Subcutaneous adipose tissue (tissue), 4 donors: ENCODE data around the gene NDUFB8. TPM values are rescaled to one million over a fixed set of nuclear protein-coding genes. Genes with fewer than 3 reads are reported as not detected.

Experiments used
- total RNA-seq, 4 donors: library from RNA; depleted of rRNA; stranded (reverse); fragments of >200 nt; gene quantifications; one replicate each; pipeline ENCODE4 v1.1.0, GENCODE V29; 2016
- TF ChIP-seq, protein P1 (sequence below): fragments of 450-650 bp; IDR thresholded peaks from one replicate; pipeline ENCODE4 v1.5.1; 2016; ENCODE audit warnings: low read depth, mild to moderate bottlenecking, control low read depth, antibody characterized with exemption, moderate library complexity

NDUFB8 gene
- total RNA-seq, 4 donors from 2014 or later, result 84.9 to 176 (median 135) TPM

DNA sequence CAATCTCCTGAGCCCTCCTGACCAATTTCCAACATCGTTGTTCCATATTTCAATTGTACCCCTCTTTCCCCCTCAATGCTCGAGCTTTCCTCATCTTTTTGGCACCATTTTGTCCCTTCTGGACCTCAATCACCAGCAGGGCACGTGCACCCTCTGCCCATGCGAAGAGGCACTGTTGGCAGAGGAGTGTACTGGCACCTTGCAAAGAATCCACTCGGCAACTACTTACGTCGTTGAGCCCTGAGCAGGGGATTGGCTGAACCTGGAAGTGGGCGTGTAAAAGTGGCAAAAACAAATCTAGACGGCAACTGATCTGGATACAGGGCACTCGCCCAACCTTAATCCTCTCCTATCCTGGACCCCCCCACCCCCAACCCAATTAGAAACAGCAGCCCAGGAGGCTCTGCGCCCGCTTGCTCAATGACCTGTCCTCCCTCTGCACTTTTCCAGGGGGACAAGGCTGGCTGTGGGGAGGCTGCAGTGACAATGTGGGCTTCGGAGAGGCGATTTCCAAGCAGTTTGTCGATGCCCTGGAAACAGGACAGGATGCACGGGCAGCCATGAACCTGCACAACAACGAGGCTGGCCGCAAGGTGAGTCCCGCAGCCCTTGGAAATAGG is 48.1 kb downstream of the NDUFB8 start:
- TF ChIP-seq, protein P1, sequence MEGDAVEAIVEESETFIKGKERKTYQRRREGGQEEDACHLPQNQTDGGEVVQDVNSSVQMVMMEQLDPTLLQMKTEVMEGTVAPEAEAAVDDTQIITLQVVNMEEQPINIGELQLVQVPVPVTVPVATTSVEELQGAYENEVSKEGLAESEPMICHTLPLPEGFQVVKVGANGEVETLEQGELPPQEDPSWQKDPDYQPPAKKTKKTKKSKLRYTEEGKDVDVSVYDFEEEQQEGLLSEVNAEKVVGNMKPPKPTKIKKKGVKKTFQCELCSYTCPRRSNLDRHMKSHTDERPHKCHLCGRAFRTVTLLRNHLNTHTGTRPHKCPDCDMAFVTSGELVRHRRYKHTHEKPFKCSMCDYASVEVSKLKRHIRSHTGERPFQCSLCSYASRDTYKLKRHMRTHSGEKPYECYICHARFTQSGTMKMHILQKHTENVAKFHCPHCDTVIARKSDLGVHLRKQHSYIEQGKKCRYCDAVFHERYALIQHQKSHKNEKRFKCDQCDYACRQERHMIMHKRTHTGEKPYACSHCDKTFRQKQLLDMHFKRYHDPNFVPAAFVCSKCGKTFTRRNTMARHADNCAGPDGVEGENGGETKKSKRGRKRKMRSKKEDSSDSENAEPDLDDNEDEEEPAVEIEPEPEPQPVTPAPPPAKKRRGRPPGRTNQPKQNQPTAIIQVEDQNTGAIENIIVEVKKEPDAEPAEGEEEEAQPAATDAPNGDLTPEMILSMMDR, result no peak

DNA sequence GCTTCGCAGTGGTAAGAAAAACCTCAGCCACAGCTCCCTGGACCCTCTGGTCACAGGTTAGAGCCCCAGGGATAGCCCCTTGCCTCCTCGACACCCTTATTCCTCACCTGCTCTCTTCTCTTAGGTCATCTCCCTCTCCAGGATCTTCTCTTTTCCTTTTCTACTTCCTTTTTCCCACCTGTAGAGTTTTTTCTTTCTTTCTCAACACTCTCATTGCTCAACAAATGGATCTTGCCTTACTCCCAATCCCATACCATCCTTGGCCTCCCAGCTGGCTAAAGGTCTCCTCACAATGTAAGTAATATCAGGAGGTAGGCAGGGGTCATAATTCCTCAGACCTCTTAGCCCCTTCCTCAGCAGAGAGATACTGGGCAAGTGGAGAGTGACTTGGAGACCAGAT is 49.7 kb downstream of the NDUFB8 start:
- TF ChIP-seq, protein P1, result no peak

GRCh38 chr10:100479037-100479436 is 50.6 kb downstream of the NDUFB8 start:
- TF ChIP-seq, protein P1, result no peak

DNA sequence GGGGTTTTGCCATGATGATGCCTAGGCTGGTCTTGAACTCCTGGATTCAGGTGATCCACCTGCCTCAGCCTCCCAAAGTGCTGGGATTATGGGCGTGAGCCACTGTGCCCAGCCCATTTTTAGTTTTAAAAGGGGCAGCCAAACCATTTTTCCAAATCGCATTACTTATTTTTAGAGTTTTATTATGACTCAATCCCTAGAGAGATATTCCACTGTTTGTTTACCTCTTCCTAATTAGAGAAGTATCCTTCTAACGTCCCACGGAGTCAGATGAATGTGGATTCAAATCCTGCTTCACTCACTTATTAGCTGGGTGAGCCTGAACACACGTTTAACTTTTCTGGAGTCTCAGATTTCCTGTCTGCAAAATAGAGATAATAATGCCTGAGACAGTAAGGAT is 51.7 kb downstream of the NDUFB8 start:
- TF ChIP-seq, protein P1, result no peak

Other genes starting within 250 kb of the NDUFB8 start
- gene BLOC1S2, start 243.2 kb downstream of the NDUFB8 start, total RNA-seq, result 10 to 100 TPM; 11.3 to 52.9 (median 38.6) TPM
- gene PKD2L1, start 199.6 kb downstream of the NDUFB8 start, total RNA-seq, result 1 to 10 TPM in 1 of 4 donors, not detected in 3; 1.2 TPM
- gene SCD, start 182.6 kb downstream of the NDUFB8 start, total RNA-seq, result 1,000 to 10,000 TPM in 2 of 4 donors, 100 to 1,000 TPM in 2; 226 to 2,147 (median 965) TPM
- not detected for gene WNT8B, start 66.9 kb downstream of the NDUFB8 start, total RNA-seq
- gene SEC31B, start 10.0 kb downstream of the NDUFB8 start, total RNA-seq, result 10 to 100 TPM in 1 of 4 donors, 1 to 10 TPM in 3; 6.8 to 14.3 (median 9.4) TPM
- 10 to 100 TPM; 11.0 to 23.2 (median 18.1) TPM for gene HIF1AN, start 6.1 kb upstream of the NDUFB8 start, total RNA-seq
- gene PAX2, start 215.7 kb upstream of the NDUFB8 start, total RNA-seq, result not detected